Measurements from ENCODE around the gene FAXDC2.
A peak's percentile ranks its signal among the peaks of the same experiment; 100 is the strongest.

Gene FAXDC2

GRCh38 chr5:154863291-154864080, 13.1 kb upstream of the FAXDC2 start:
- no peak for DNase-seq (ENCODE audit: insufficient read length, low spot score)
- TF ChIP-seq SPI1 (IDR thresholded peaks at IDR 0.05; ENCODE audit: low read depth, low read length): no peak
- TF ChIP-seq POLR2AphosphoS5 (IDR thresholded peaks at IDR 0.05; ENCODE audit: low read depth, low read length): no peak
- no peak for TF ChIP-seq POU2F2 (IDR thresholded peaks at IDR 0.05; ENCODE audit: low read depth, low read length)
- no peak for TF ChIP-seq TAF1 (IDR thresholded peaks at IDR 0.05; ENCODE audit: low read depth, low read length)
- TF ChIP-seq PAX5 (IDR thresholded peaks at IDR 0.05; ENCODE audit: insufficient read depth, low read length, severe bottlenecking): no peak
- no peak for TF ChIP-seq POLR2A (IDR thresholded peaks at IDR 0.05; ENCODE audit: low read depth, low read length)
- FAIRE-seq: no peak

GRCh38 chr5:154862766-154863165, 12.4 kb upstream of the FAXDC2 start:
- DNase-seq (ENCODE audit: insufficient read length, low spot score) (no peak), FAIRE-seq (no peak)
- TF ChIP-seq POLR2A (IDR thresholded peaks at IDR 0.05; ENCODE audit: low read depth, low read length) (no peak), PAX5 (IDR thresholded peaks at IDR 0.05; ENCODE audit: insufficient read depth, low read length, severe bottlenecking) (no peak), SPI1 (IDR thresholded peaks at IDR 0.05; ENCODE audit: low read depth, low read length) (0 out of 2 replicates have a peak, but pooled peaks have one; percentile 7), POU2F2 (IDR thresholded peaks at IDR 0.05; ENCODE audit: low read depth, low read length) (no peak), TAF1 (IDR thresholded peaks at IDR 0.05; ENCODE audit: low read depth, low read length) (no peak), POLR2AphosphoS5 (IDR thresholded peaks at IDR 0.05; ENCODE audit: low read depth, low read length) (no peak)

GRCh38 chr5:154861946-154862345, 11.5 kb upstream of the FAXDC2 start:
- no peak for FAIRE-seq
- TF ChIP-seq POU2F2 (IDR thresholded peaks at IDR 0.05; ENCODE audit: low read depth, low read length) (no peak), POLR2AphosphoS5 (IDR thresholded peaks at IDR 0.05; ENCODE audit: low read depth, low read length) (no peak), SPI1 (IDR thresholded peaks at IDR 0.05; ENCODE audit: low read depth, low read length) (no peak), TAF1 (IDR thresholded peaks at IDR 0.05; ENCODE audit: low read depth, low read length) (no peak), POLR2A (IDR thresholded peaks at IDR 0.05; ENCODE audit: low read depth, low read length) (no peak), PAX5 (IDR thresholded peaks at IDR 0.05; ENCODE audit: insufficient read depth, low read length, severe bottlenecking) (no peak)
- DNase-seq (ENCODE audit: insufficient read length, low spot score): no peak

- DNase-seq (ENCODE audit: insufficient read length, low spot score): no peak
- TF ChIP-seq SPI1 (IDR thresholded peaks at IDR 0.05; ENCODE audit: low read depth, low read length) (peak; percentile 42; the same call in 1 of the 2 replicates), TAF1 (IDR thresholded peaks at IDR 0.05; ENCODE audit: low read depth, low read length) (no peak)
- FAIRE-seq: no peak
These were observed 10.4 kb upstream of the FAXDC2 start for GRCh38 chr5:154860765-154861164.

- TF ChIP-seq POLR2A (IDR thresholded peaks at IDR 0.05; ENCODE audit: low read depth, low read length) (no peak), SPI1 (IDR thresholded peaks at IDR 0.05; ENCODE audit: low read depth, low read length) (no peak)
- DNase-seq (ENCODE audit: insufficient read length, low spot score) (no peak), FAIRE-seq (peak; percentile 20)
These were observed 9.7 kb upstream of the FAXDC2 start for GRCh38 chr5:154860123-154860522.

GRCh38 chr5:154858972-154859871, 8.8 kb upstream of the FAXDC2 start:
- peak; percentile 38 for FAIRE-seq
- DNase-seq (ENCODE audit: insufficient read length, low spot score): no peak
- TF ChIP-seq POU2F2 (IDR thresholded peaks at IDR 0.05; ENCODE audit: low read depth, low read length) (no peak), TAF1 (IDR thresholded peaks at IDR 0.05; ENCODE audit: low read depth, low read length) (no peak), SPI1 (IDR thresholded peaks at IDR 0.05; ENCODE audit: low read depth, low read length) (peak; percentile 87), POLR2AphosphoS5 (IDR thresholded peaks at IDR 0.05; ENCODE audit: low read depth, low read length) (no peak)

GRCh38 chr5:154858297-154858971, 8.0 kb upstream of the FAXDC2 start, which contains the start of gene CNOT8:
CNOT8 (plus strand) TSS chr5:154858627; CDS start chr5:154863279, 4,652 bp downstream.
- FAIRE-seq (peak; percentile 95), DNase-seq (ENCODE audit: insufficient read length, low spot score) (peak; percentile 76)
- TF ChIP-seq TAF1 (IDR thresholded peaks at IDR 0.05; ENCODE audit: low read depth, low read length) (peak; percentile 75), POLR2A (IDR thresholded peaks at IDR 0.05; ENCODE audit: low read depth, low read length) (peak; percentile 78), POU2F2 (IDR thresholded peaks at IDR 0.05; ENCODE audit: low read depth, low read length) (peak; percentile 65; the same call in 1 of the 2 replicates), POLR2AphosphoS5 (IDR thresholded peaks at IDR 0.05; ENCODE audit: low read depth, low read length) (peak; percentile 85), PAX5 (IDR thresholded peaks at IDR 0.05; ENCODE audit: insufficient read depth, low read length, severe bottlenecking) (peak; percentile 39), SPI1 (IDR thresholded peaks at IDR 0.05; ENCODE audit: low read depth, low read length) (no peak)

- peak; percentile 71 for DNase-seq (ENCODE audit: insufficient read length, low spot score)
- peak; percentile 85 for FAIRE-seq
- TF ChIP-seq TAF1 (IDR thresholded peaks at IDR 0.05; ENCODE audit: low read depth, low read length): 0 out of 2 replicates have a peak, but pooled peaks have one; percentile 29
- no peak for TF ChIP-seq SPI1 (IDR thresholded peaks at IDR 0.05; ENCODE audit: low read depth, low read length)
- no peak for TF ChIP-seq PAX5 (IDR thresholded peaks at IDR 0.05; ENCODE audit: insufficient read depth, low read length, severe bottlenecking)
- no peak for TF ChIP-seq POLR2A (IDR thresholded peaks at IDR 0.05; ENCODE audit: low read depth, low read length)
- peak; percentile 47; the same call in 1 of the 2 replicates for TF ChIP-seq POLR2AphosphoS5 (IDR thresholded peaks at IDR 0.05; ENCODE audit: low read depth, low read length)
- TF ChIP-seq POU2F2 (IDR thresholded peaks at IDR 0.05; ENCODE audit: low read depth, low read length): no peak
These were observed 7.3 kb upstream of the FAXDC2 start for GRCh38 chr5:154857530-154858296.
